Activated CD4-positive, alpha-beta T cell treated with anti-CD3 and anti-CD28 coated beads, Interleukin-2, amount 50 U/mL, for 24 hours (primary cell): ENCODE results near the gene HDAC1.

ENCODE experiments used
- DNase-seq, 2 donors: peaks; one replicate each; pipeline ENCODE4 v3.0.0-alpha.2; 2020; ENCODE audit warnings: low read depth in 1 of 2, low spot score in 1 of 2

HDAC1 gene

GRCh38 chr1:32367912-32368635 lies 76.2 kb downstream of the HDAC1 start:
- no peak for DNase-seq

- no peak for DNase-seq
Measured at GRCh38 chr1:32372149-32372756, 80.4 kb downstream of the HDAC1 start.

GRCh38 chr1:32373996-32374592 lies 82.2 kb downstream of the HDAC1 start:
- DNase-seq, result no peak

- no peak for DNase-seq
Measured at GRCh38 chr1:32376199-32376598, 84.3 kb downstream of the HDAC1 start.

GRCh38 chr1:32377541-32378220 lies 85.8 kb downstream of the HDAC1 start:
- no peak for DNase-seq

- no peak for DNase-seq
Measured at GRCh38 chr1:32380057-32380456, 88.2 kb downstream of the HDAC1 start.
